Stimulated activated CD8-positive, alpha-beta memory T cell treated with anti-CD3 and anti-CD28 coated beads, Interleukin-15, amount 100 ng/mL, for 4 hours (primary cell): Measurements from ENCODE around the gene RICTOR.

Experiments
- DNase-seq, 2 donors: peaks; one replicate each; pipeline ENCODE4 v3.0.0-alpha.2; 2020; ENCODE audit warnings: low read depth in 2 of 2

Gene RICTOR

DNA sequence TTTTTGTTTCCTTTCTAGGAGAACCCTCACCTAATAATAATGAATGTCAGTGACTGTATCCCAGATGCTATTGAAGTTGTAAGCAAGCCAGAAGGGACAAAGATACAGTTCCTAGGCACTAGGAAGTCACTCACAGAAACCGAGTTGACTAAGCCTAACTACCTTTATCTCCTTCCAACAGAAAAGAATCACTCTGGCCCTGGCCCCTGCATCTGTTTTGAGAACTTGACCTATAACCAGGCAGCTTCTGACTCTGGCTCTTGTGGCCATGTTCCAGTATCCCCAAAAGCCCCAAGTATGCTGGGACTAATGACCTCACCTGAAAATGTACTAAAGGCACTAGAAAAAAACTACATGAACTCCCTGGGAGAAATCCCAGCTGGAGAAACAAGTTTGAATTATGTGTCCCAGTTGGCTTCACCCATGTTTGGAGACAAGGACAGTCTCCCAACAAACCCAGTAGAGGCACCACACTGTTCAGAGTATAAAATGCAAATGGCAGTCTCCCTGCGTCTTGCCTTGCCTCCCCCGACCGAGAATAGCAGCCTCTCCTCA is 141.3 kb downstream of the RICTOR start:
- no peak for DNase-seq

GRCh38 chr5:38931731-38932130 is 142.5 kb downstream of the RICTOR start:
- no peak for DNase-seq

DNA sequence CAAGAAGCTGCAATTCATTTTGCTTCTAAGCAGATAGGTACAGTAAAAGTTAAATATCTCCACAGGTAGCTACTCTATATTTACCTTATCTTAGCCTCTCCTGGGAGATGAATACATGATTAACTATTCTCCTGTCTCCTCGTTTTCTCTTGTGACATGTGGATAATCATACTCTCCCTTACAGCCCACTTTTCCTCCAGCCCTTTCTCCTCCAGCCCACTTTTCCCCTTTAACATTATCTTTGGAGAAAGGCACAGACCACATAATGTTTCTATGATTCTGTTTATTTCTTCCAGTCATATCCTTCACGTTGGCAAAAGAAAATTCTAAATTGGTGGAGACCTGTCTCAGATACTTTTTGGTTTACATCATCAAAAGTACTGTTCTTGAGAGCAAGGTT is 144.4 kb downstream of the RICTOR start:
- DNase-seq = no peak

- DNase-seq = no peak
These were observed 146.7 kb downstream of the RICTOR start for GRCh38 chr5:38927470-38927869.

DNA sequence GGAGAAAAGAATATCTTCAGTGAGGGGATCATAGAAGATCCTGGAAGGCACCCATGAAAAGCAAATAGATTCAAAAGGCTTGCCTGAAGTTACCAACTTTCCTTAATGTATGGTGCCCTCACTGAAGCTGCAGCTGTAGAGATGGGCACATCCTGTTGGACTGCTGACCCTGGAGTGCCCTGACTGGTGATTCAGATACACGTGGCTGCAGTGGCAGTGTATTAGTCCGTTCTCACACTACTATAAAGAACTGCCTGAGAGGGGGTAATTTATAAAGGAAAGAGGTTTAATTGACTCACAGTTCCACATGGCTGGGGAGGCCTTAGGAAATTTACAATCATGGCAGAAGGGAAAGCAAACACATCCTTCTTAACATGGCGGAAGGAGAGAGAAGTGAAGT is 148.1 kb downstream of the RICTOR start:
- DNase-seq = no peak

DNA sequence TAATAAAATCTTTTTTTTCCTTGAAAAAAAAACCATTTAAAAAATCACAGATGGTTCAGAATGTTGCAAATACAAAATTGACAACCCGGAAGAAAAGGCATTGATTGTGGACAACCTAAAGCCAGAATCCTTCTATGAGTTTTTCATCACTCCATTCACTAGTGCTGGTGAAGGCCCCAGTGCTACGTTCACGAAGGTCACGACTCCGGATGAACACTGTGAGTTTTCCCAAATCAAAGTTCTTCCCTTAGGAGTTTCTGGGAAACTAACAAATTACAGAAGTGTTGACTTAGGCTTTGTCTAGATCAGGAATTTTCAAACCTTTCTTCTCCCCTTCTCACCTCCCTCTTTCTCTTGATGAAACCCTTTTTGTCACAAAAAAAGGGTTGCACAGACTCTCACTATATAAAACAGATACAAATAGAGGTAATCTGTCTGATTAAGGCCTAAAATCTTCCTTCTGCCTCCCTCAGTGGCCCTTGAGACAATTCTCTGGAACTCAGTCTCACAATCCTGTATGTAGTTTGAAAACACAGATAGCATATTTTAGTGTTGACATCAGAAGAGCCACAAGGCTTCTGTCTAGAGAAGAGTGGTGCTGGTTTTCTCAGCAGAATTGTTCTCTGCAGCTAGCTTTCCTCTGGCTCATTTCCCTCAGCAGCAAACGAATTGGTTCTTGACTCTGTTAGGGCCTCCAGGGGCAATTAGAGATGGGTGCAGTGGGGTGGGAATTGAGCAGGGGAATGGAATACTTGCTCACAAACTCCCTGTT is 148.9 kb downstream of the RICTOR start:
- no peak for DNase-seq

GRCh38 chr5:38923661-38924451 is 150.3 kb downstream of the RICTOR start:
- DNase-seq = no peak

GRCh38 chr5:38922199-38922598 is 152.0 kb downstream of the RICTOR start:
- DNase-seq = no peak

DNA sequence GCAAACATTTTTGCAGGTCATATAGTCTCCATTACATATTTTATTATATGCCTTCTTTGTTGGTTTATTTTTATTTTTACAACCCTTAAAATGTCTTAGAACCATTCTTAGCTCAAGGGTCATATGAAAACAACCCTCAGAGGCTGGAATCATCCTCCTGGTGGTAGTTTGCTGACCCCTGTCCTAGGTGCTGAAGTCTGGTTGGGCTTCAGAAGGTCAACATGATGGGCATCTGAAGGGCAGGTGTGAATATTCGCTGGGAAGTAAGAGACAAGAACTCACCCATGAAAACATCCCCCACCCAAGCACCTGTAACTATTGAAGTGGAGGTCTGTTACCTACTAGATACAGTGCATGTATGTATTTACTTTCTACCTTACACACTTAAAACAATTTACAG is 153.0 kb downstream of the RICTOR start:
- no peak for DNase-seq

DNA sequence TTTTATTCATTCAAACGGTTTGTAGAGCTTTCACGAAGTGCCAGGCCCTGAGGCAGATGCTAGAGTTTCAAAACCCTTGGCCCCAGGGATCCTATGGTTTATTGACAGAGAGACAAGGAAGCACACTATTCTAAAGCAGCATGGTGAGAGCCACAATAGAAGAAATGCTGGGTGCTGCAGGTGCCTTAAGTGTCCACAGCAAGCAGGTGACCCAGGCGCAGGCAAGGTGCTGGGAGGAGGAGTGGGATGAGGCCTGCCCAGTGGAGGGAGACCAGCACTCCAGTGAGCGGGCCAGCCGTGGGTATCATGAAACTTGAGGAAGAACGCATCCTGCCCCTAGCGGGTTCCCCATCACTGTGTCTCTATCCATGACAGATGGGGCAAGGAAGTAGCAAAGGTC is 157.4 kb downstream of the RICTOR start:
- no peak for DNase-seq

GRCh38 chr5:38913714-38914113 is 160.5 kb downstream of the RICTOR start:
- no peak for DNase-seq

DNA sequence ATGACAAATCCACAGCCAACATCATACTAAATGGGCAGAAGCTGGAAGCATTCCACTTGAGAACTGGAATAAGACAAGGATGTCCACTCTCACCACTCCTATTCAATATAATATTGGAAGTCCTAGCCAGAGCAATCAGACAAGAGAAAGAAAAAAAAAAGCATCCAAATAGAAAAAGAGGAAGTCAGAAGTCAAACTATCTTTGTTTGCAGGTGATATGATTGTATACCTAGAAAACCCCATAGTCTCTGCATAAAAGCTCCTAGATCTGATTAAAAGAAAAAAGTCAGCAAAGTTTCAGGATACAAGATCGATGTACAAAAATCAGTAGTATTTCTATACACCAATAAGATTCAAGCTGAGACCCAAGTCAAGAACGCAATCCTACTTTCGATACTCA is 162.3 kb downstream of the RICTOR start:
- no peak for DNase-seq

DNA sequence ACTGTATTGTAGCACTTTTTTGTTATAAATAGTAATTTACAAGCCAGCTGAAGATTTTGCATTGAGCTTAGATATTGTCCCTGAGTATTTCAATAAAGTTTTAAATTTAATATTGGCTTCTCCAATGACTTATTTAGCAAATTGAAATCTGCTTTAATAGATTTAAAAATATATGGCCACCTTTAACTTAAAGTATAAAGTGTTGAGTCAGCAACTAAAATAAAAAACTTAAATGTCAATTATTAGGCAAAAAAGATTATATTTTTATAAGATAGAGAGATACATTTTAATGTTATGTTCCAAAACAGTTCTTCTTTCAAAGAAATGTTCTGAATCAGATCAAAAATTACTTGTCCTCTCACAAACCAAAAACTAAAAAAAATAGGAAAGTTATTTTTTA is 167.7 kb downstream of the RICTOR start:
- no peak for DNase-seq

DNA sequence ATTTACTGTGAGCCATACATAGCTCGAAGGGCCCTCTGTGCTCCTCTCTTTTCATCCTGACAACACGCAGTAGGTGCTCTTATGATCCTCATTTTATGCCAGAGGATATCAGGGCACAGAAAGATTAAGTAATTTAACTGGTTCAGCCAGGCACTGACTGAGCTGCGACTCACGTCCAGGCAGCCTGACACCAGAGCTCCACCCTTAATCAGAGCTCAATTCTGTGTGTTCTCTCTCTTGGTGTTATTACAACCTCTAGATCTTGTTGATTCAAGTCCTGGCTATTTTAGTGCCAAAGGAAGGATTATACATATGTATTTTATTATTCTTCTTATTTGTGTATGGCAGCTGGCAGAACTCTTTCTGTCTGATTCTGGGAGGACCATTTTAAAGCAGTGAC is 168.7 kb downstream of the RICTOR start:
- DNase-seq = no peak

DNA sequence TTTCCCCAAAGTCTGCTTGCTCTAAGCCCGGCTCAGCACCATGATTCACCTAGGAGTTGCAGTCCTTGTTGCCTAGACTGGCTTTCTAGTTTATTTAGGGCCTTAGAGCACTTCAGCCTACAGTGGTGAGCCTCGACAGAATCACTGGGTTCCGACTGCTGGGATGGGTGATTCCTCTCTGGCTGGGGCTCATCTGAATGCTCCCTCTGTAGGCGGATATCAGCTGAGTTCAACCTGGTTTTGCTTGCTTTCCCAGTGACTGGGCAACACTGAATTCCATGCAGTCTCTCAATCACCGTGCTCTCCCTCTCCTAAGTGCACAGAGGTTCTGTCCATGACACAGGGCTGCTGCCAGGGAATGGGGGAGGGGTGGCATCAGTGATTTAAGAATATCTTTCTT is 174.3 kb downstream of the RICTOR start:
- DNase-seq = no peak

DNA sequence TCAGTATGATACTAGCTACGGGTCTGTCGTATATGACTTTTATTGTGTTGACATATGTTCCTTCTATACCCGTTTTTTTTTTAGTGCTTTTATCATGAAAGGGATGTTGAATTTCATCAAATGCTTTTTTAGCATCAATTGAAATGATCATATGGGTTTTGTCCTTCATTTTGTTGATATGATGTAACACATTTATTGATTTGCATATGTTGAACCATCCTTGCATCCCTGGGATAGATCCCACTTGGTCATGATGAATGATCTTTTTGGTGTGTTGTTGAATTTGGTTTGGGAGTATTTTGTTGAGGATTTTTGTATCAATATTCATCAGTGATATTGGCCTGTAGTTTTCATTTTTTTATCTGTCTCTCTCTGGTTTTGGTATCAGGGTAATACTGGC is 177.4 kb downstream of the RICTOR start:
- no peak for DNase-seq

- no peak for DNase-seq
These were observed 181.8 kb downstream of the RICTOR start for GRCh38 chr5:38892363-38892762.

GRCh38 chr5:38891563-38891962 is 182.6 kb downstream of the RICTOR start:
- no peak for DNase-seq

DNA sequence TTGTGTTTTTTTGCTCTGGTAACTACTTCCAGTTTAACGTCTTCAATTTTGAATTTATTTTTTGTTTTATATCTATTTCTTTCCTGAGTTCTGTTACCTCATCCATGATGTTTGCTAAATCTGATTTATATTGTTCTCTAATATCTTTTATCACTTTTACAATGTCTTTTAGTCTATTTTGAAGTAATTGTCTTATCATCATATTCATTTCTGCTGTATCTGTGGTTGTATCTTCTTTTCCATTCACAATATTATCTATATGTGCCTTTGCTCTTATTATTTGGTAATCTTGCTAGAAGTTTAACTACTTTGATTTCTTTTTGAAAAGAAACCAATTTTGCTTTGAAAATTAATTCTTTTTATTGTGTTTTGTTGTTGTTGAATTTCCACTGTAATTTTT is 184.8 kb downstream of the RICTOR start:
- no peak for DNase-seq

GRCh38 chr5:38888041-38888440 is 186.2 kb downstream of the RICTOR start:
- DNase-seq = no peak
